ENCODE measurements around the gene RSL1D1.

Gene RSL1D1

DNA sequence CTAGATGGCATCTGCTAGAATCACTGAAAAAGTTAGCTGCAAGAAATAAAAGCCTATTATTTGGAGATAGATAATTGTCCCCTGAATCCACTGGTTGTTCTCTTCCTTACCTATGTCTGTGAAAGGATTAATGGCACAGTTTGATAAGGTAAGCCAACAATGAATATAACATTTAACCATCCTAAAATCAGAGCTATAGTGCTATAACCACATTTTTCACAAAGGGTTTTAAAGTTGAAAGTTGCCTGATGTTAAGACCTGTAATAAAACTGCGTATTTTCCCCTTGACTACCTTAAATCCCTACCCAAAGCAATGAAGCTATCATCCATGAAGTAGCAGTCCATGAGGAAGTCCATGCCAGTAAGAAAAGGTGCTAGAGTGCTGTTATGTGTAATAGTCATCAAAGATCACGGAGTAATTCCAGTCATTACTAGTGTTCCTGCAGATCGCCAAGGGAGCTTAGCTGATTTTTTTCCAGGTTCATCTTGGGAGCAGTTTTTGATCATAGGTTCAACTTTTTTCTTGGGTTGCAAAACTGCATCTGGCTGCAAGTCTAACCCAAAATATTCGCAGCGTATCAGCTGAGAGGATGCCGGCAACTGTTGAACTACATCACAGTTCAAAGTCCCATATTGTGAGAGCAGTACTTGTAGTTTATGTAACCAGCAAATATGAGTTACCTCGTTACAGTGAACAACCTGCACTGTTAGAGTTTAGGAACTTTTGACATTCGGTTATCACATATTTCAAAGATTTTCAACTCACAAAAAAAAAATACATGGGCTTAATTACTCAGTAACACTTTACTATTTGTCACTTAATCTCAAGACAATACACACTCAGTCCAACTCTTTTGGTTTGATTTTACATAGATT lies 18.2 kb upstream of the RSL1D1 start:
- H3K36me3 Mint-ChIP-seq, result peaks cover 3% of the 10 kb centered on the region
- peak overlapping the region; percentile 79 for H3K27ac Mint-ChIP-seq

GRCh38 chr16:11868412-11868980 lies 17.2 kb upstream of the RSL1D1 start:
- peak overlapping the region; percentile 79 for H3K27ac Mint-ChIP-seq
- no peak for ATAC-seq (ENCODE audit: low read depth)
- H3K27me3 Mint-ChIP-seq, result no peaks in the 10 kb centered on the region
- H3K4me3 Mint-ChIP-seq, result no peak overlapping the region
- peaks cover 16% of the 10 kb centered on the region for H3K4me1 Mint-ChIP-seq
- H3K9me3 Mint-ChIP-seq, result no peaks in the 10 kb centered on the region
- DNase-seq (ENCODE audit: low spot score in 2 of 2), result no peak
- H3K36me3 Mint-ChIP-seq, result peaks cover 3% of the 10 kb centered on the region

More for the DNA sequence above, 18.2 kb upstream of the RSL1D1 start:
- DNase-seq (ENCODE audit: low spot score in 2 of 2) (no peak), ATAC-seq (ENCODE audit: low read depth) (no peak)
- Mint-ChIP-seq H3K4me3 (no peak overlapping the region), H3K4me1 (peaks cover 12% of the 10 kb centered on the region), H3K9me3 (no peaks in the 10 kb centered on the region), H3K27me3 (no peaks in the 10 kb centered on the region)

DNA sequence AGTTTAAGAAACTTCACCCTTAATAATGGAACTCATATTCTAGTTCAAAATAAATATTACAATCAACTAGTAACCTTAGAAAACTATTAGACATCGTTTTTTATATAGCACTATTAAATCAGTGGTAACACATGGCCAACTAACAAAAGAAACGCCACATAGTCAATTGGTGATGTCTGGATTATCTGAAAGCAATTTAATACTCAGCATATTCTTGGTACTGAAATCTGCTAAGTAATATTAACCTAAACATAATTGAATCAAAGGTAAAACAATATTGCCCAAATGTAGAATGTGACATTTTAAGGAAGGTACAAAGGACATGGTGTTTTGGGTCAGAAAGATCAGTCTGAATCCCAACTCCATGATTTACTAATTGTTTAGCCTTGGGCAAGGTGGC lies 11.1 kb upstream of the RSL1D1 start:
- Mint-ChIP-seq H3K9me3 (no peaks in the 10 kb centered on the region), H3K4me1 (peaks cover 14% of the 10 kb centered on the region), H3K4me3 (no peak overlapping the region), H3K27ac (no peak overlapping the region), H3K27me3 (no peaks in the 10 kb centered on the region), H3K36me3 (peaks cover 6% of the 10 kb centered on the region)
- no peak for DNase-seq (ENCODE audit: low spot score in 2 of 2)
- no peak for ATAC-seq (ENCODE audit: low read depth)

GRCh38 chr16:11857161-11857560 lies 5.8 kb upstream of the RSL1D1 start:
- no peak for ATAC-seq (ENCODE audit: low read depth)
- no peak for DNase-seq (ENCODE audit: low spot score in 2 of 2)
- no peaks in the 10 kb centered on the region for H3K9me3 Mint-ChIP-seq
- peak overlapping the region; percentile 1 for H3K27ac Mint-ChIP-seq
- H3K4me1 Mint-ChIP-seq, result peaks cover 14% of the 10 kb centered on the region
- H3K4me3 Mint-ChIP-seq, result no peak overlapping the region
- no peaks in the 10 kb centered on the region for H3K27me3 Mint-ChIP-seq
- H3K36me3 Mint-ChIP-seq, result peaks cover 14% of the 10 kb centered on the region

DNA sequence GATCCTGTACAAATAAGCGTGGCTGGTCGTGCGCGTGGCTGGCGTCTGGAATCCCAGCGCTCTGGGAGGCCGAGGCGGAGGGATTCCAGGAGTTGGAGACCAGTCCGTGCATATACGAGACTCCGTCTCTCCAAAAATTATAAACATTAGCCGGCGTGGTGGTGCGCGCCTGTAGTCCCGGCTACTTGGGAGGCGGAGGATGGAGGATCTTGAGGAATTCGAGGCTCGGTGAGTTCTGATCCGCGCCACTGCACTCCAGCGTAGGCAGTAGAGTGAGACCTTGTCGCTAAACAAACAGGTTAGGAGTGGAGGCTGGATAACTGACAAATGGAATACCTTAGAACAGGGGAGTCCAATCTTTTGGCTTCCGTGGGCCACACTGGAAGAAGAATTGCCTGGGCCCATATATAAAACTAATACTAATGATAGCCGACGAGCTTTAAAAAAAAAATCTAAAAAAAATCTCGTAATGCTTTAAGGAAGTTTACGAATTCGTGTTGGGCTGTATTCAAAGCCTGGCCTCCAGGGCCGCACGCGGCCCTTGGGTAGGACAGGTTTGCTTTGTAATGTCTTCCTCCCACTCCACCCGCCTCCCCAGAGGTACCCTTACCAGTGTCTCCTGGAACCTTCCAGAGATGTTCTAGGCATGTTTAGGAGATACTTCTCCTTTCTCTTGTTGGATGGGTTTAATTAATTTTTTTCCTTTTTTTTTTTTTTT lies 909 bp upstream of the RSL1D1 start:
- DNase-seq (ENCODE audit: low spot score in 2 of 2) (peak in 1 of 2 donors; percentile 3), ATAC-seq (ENCODE audit: low read depth) (no peak)
- peaks cover 9% of the 10 kb centered on the region for H3K36me3 Mint-ChIP-seq
- H3K4me3 Mint-ChIP-seq, result peak overlapping the region; percentile 97
- peaks cover 21% of the 10 kb centered on the region for H3K4me1 Mint-ChIP-seq
- peak overlapping the region; percentile 96 for H3K27ac Mint-ChIP-seq
- no peaks in the 10 kb centered on the region for H3K27me3 Mint-ChIP-seq
- no peaks in the 10 kb centered on the region for H3K9me3 Mint-ChIP-seq

DNA sequence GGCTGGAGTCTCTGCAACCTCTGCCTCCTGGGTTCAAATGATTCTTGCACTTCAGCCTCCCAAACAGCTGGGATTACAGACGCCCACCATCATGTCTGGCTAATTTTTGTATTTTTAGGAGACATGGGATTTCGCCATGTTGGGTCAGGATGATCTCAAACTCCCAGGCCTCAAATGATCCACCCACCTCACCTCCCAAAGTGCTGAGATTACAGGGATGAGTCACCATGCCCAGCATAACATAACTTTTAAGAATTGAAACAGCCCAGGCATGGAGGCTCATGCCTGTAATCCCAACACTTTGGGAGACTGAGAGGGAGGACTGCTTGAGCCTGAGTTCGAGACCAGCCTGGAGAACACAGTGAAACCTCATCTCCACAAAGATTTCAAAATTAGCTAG lies 2.5 kb downstream of the RSL1D1 start:
- H3K4me3 Mint-ChIP-seq, result no peak overlapping the region
- DNase-seq (ENCODE audit: low spot score in 2 of 2), result no peak
- H3K36me3 Mint-ChIP-seq, result peaks cover 11% of the 10 kb centered on the region
- no peak for ATAC-seq (ENCODE audit: low read depth)
- H3K4me1 Mint-ChIP-seq, result peaks cover 13% of the 10 kb centered on the region
- H3K27me3 Mint-ChIP-seq, result no peaks in the 10 kb centered on the region
- H3K9me3 Mint-ChIP-seq, result no peaks in the 10 kb centered on the region
- H3K27ac Mint-ChIP-seq, result no peak overlapping the region

- Mint-ChIP-seq H3K4me3 (no peak overlapping the region), H3K4me1 (peaks cover 4% of the 10 kb centered on the region)
- ATAC-seq (ENCODE audit: low read depth), result no peak
Observed at GRCh38 chr16:11844499-11844898, 6.8 kb downstream of the RSL1D1 start.

DNA sequence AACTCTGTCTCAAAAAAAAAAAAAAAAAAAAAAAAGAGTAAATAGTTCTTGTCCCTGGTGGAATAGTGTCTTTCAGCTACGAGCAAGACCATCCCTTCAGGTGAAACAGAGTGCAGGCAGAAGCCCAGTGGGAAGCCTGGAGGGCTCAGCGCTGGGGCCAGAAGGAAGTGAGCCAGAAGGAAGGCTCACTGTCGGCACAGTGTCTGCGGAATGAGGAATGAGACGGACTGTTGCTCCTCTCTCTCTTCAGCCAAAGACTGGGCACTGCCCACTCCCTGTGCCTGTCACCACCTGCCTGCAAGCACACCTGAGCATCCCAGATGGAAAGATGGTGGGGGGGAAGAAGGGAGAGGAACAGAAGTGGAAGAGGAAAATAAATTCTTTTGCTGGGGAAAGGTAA lies 7.5 kb downstream of the RSL1D1 start:
- H3K4me3 Mint-ChIP-seq, result no peak overlapping the region
- no peak overlapping the region for H3K27ac Mint-ChIP-seq
- H3K4me1 Mint-ChIP-seq, result peaks cover 4% of the 10 kb centered on the region
- DNase-seq (ENCODE audit: low spot score in 2 of 2) (no peak), ATAC-seq (ENCODE audit: low read depth) (no peak)
- H3K27me3 Mint-ChIP-seq, result no peaks in the 10 kb centered on the region
- H3K36me3 Mint-ChIP-seq, result peaks cover 25% of the 10 kb centered on the region
- H3K9me3 Mint-ChIP-seq, result no peaks in the 10 kb centered on the region

More at GRCh38 chr16:11844499-11844898, 6.8 kb downstream of the RSL1D1 start:
- H3K27me3 Mint-ChIP-seq, result no peaks in the 10 kb centered on the region
- H3K27ac Mint-ChIP-seq, result no peak overlapping the region
- peaks cover 21% of the 10 kb centered on the region for H3K36me3 Mint-ChIP-seq
- DNase-seq (ENCODE audit: low spot score in 2 of 2), result no peak
- no peaks in the 10 kb centered on the region for H3K9me3 Mint-ChIP-seq

DNA sequence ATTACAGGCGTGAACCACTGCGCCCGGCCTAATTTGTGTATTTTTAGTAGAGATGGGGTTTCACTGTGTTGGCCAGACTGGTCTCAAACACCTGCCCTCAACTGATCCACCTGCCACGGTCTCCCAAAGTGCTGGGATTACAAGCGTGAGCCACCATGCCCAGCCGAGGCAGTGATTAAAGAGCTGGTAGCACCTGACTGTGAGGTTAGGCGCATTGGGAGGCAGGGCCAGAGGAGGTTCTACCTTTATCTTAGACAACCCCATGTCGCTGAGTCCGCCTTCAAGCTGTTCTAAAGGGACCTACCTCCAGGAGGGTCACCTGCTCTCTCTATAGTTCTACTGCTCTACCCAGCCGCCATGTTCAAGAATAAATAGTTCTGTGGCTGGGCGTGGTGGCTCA lies 8.1 kb downstream of the RSL1D1 start:
- ATAC-seq (ENCODE audit: low read depth) (no peak), DNase-seq (ENCODE audit: low spot score in 2 of 2) (no peak)
- Mint-ChIP-seq H3K27ac (no peak overlapping the region), H3K4me1 (peaks cover 2% of the 10 kb centered on the region), H3K36me3 (peaks cover 26% of the 10 kb centered on the region), H3K27me3 (no peaks in the 10 kb centered on the region), H3K4me3 (no peak overlapping the region), H3K9me3 (no peaks in the 10 kb centered on the region)

DNA sequence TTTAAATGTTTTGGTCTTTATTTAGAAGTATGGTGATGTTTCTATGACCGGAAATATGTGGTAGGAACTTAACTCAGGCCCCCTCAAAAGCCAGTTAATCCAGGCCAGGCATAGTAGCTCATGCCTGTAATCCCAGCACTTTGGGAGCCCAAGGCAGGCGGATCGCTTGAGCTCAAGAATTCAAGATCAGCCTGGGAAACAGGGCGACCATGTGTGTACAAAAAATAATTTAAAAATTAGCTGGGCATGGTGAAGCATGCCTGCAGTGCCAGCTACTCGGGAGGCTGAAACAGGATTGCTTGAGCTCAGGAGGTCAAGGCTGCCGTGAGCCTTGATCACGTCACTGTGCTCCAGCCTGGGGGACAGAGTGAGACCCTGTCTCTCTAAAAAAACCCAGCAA lies 10.3 kb downstream of the RSL1D1 start:
- Mint-ChIP-seq H3K4me3 (no peak overlapping the region), H3K27me3 (no peaks in the 10 kb centered on the region), H3K27ac (no peak overlapping the region), H3K4me1 (peaks cover 2% of the 10 kb centered on the region), H3K9me3 (no peaks in the 10 kb centered on the region), H3K36me3 (peaks cover 35% of the 10 kb centered on the region)
- ATAC-seq (ENCODE audit: low read depth) (no peak), DNase-seq (ENCODE audit: low spot score in 2 of 2) (no peak)

DNA sequence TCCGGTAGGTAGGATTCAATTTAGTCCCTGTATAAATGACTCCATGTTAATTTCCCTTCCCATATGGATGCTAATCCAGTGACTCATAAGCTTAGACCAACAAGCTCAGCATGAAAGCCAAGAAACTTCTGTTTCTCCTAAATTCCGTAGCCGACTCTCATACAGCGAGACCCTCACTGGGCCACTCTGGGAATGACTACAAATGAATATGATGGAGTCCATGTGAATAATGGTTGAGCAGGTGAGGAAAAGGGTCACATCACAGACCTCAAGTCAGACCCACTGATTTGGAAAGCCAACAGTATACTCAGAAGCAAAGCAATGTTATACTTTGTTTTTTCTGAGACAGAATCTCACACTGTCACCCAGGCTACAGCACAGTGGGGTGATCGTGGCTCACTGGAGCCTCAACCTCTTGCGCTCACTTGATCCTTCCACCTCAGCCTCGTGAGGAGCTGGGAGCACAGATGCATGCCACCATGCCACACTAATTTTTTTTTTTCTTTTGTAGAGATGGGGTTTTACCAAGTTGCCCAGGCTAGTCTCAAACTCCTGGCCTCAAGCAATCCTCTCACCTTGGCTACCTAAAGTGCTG lies 14.6 kb downstream of the RSL1D1 start:
- H3K4me1 Mint-ChIP-seq, result no peaks in the 10 kb centered on the region
- no peak for ATAC-seq (ENCODE audit: low read depth)
- H3K27me3 Mint-ChIP-seq, result no peaks in the 10 kb centered on the region
- no peak for DNase-seq (ENCODE audit: low spot score in 2 of 2)
- peaks cover 31% of the 10 kb centered on the region for H3K36me3 Mint-ChIP-seq
- no peak overlapping the region for H3K4me3 Mint-ChIP-seq
- no peaks in the 10 kb centered on the region for H3K9me3 Mint-ChIP-seq
- H3K27ac Mint-ChIP-seq, result no peak overlapping the region

DNA sequence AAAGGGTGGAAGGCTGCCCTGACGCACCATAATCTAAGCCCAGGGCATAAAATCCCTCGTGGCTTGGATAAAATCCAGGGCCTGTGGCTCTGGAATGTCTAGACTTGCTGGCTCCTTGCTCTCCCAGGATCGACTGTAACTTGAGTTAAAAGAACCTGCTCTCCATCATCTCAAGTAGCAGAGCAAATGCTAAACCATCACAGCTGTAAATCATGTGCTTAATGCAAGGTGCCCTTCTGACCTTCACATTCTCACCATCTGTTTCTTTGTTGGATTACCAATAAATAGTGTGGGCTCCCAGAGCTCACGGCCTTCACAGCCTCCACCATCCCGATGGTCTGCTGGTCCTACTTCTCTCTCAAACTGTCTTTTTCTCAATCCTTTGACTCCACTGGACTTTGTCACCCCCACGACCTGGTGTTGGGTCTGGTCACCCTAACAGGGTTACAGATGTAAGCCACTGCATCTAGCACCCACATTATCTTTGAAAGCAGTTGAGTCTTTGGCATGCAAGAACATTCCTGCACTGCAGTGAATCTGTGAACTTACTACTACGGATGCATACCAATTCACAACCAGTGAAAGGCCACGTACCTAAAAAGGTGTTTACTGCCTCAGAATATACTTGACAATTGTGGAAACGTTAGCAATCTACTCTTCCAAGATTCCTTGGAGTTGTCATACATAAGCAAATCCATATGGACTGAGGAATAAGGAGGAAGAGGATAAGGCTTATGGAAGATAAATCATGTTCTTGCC lies 15.3 kb downstream of the RSL1D1 start:
- Mint-ChIP-seq H3K4me3 (no peak overlapping the region), H3K9me3 (no peaks in the 10 kb centered on the region), H3K27ac (no peak overlapping the region), H3K36me3 (peaks cover 30% of the 10 kb centered on the region), H3K4me1 (no peaks in the 10 kb centered on the region), H3K27me3 (no peaks in the 10 kb centered on the region)
- no peak for DNase-seq (ENCODE audit: low spot score in 2 of 2)
- no peak for ATAC-seq (ENCODE audit: low read depth)

DNA sequence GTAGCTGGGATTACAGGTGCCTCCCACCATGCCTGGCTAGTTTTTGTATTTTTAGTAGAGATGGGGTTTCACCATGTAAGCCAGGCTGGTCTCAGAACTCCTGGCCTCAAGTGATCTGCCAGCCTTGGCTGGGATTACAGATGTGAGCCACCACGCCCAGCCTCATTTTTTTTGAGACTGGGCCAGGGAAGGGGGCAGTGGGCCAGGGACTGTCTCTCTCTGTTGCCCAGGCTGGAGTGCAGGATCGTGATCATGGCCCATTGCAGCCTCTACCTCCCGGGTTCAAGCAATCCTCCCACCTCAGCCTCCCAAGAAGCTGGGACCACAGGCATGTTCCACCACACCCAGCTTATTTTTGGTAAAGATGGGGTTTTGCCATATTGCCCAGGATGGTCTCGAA lies 16.0 kb downstream of the RSL1D1 start:
- ATAC-seq (ENCODE audit: low read depth), result no peak
- Mint-ChIP-seq H3K4me3 (no peak overlapping the region), H3K27me3 (no peaks in the 10 kb centered on the region), H3K9me3 (no peaks in the 10 kb centered on the region), H3K4me1 (no peaks in the 10 kb centered on the region), H3K36me3 (peaks cover 27% of the 10 kb centered on the region), H3K27ac (no peak overlapping the region)
- no peak for DNase-seq (ENCODE audit: low spot score in 2 of 2)
